ENCODE data around the gene RPL10. TPM values are rescaled to one million over a fixed set of nuclear protein-coding genes. Genes with fewer than 3 reads are reported as not detected.
"Not testable (repeated sequence)": the region's sequence is repeated elsewhere in the genome, so short reads cannot be mapped to it uniquely, and the experiment has no call there.

Gene RPL10
- total and polyA plus RNA-seq, 2 of the 13 experiments (the other 11 are each of a cell fraction or from before 2014, with no cell fraction given): 2,381 to 4,713 TPM

GRCh38 chrX:154400369-154400817, 2.2 kb downstream of the RPL10 start:
- intact Hi-C loops (cut with micrococcal nuclease; ENCODE audit: unreplicated experiment); CTCF ChIA-PET (ENCODE audit: low intra/inter-chr PET ratio, low total read pairs); FAIRE-seq; ATAC-seq; DNase-seq (ENCODE audit: low spot score); H3K27me3 ChIP-seq (ENCODE audit: control insufficient read depth in 1 of 2, insufficient read depth in 2 of 2, low read length in 2 of 2); BruUV-seq (replicated peaks); H3K9ac ChIP-seq (ENCODE audit: insufficient read depth, low read depth, low read length); H2AFZ ChIP-seq (ENCODE audit: low read length); H3K9me3 ChIP-seq (ENCODE audit: low read length): not testable (repeated sequence)
- TF ChIP-seq RBFOX2 (IDR thresholded peaks at IDR 0.05; ENCODE audit: low read depth, low read length): peak; percentile 31; the same call in 1 of the 2 replicates
- Histone ChIP-seq H3K4me2 (ENCODE audit: low read depth, low read length) (peak overlapping the region; percentile 97), H3K4me3 (replicated peaks in 1 of 3; ENCODE audit: insufficient read depth in 1 of 3, low read depth in 2 of 3, low read length in 3 of 3) (peak overlapping the region in 1 of 3 experiments; percentile 85; a peak in 1 of 6 replicates), H3K4me1 (ENCODE audit: insufficient read depth, low read length) (peaks cover 32% of the 10 kb centered on the region), H4K20me1 (ENCODE audit: insufficient read depth, low read length) (peaks cover 21% of the 10 kb centered on the region; the same call in 1 of the 2 replicates), H3K36me3 (replicated peaks in 1 of 2; ENCODE audit: control insufficient read depth in 1 of 2, insufficient read depth in 2 of 2, low read length in 2 of 2) (peaks cover 6 to 22% of the 10 kb centered on the region in 2 experiments; a peak in 4 of 5 replicates), H3K27ac (ENCODE audit: extremely low read length, insufficient read depth, low read length) (peak overlapping the region; percentile 98), H3K79me2 (ENCODE audit: insufficient read depth, low read length) (peaks cover 21% of the 10 kb centered on the region)
- POLR2A ChIA-PET: interaction anchor here (1.2 to 6.3 kb wide), 3 partner anchors 10 to 141 kb away, joined by 3 to 75 read pairs (median 24); partner anchors contain the start of genes ATP6AP1, DNASE1L1 and TAFAZZIN
- in situ Hi-C loops (cut with HindIII; ENCODE audit: extremely low pct_ligation_motif_present, low pct_unique_long_range_greater_than_20kb): loop anchor here (25.0 kb wide), 1 partner anchor 137 kb away; the partner anchor contains the start of genes G6PD and IKBKG
- no CpG with 5 or more reads among the region's 6 CpGs for WGBS (ENCODE audit: low lambda C conversion rate)

- Histone ChIP-seq H3K36me3 (replicated peaks in 1 of 2; ENCODE audit: control insufficient read depth in 1 of 2, insufficient read depth in 2 of 2, low read length in 2 of 2) (peaks cover 6 to 22% of the 10 kb centered on the region in 2 experiments; a peak in 4 of 5 replicates), H3K9me3 (ENCODE audit: low read length) (no peaks in the 10 kb centered on the region), H3K4me3 (replicated peaks in 1 of 3; ENCODE audit: insufficient read depth in 1 of 3, low read depth in 2 of 3, low read length in 3 of 3) (no peak overlapping the region), H3K27ac (ENCODE audit: extremely low read length, insufficient read depth, low read length) (peak overlapping the region; percentile 48), H3K79me2 (ENCODE audit: insufficient read depth, low read length) (peaks cover 21% of the 10 kb centered on the region), H3K4me1 (ENCODE audit: insufficient read depth, low read length) (peaks cover 32% of the 10 kb centered on the region), H3K9ac (ENCODE audit: insufficient read depth, low read depth, low read length) (no peak overlapping the region), H3K27me3 (ENCODE audit: control insufficient read depth in 1 of 2, insufficient read depth in 2 of 2, low read length in 2 of 2) (no peaks in the 10 kb centered on the region; a peak in 1 of 5 replicates), H4K20me1 (ENCODE audit: insufficient read depth, low read length) (peaks cover 21% of the 10 kb centered on the region; the same call in 1 of the 2 replicates), H3K4me2 (ENCODE audit: low read depth, low read length) (0 out of 2 replicates have a peak overlapping the region, but pooled peaks have one; percentile 12), H2AFZ (ENCODE audit: low read length) (no peak overlapping the region)
- WGBS (ENCODE audit: low lambda C conversion rate): no CpG with 5 or more reads among the region's 6 CpGs
- DNase-seq (ENCODE audit: low spot score): peak; percentile 70
- peak; percentile 42 for ATAC-seq
- ChIA-PET CTCF (ENCODE audit: low intra/inter-chr PET ratio, low total read pairs) (no interaction called here), POLR2A (interaction anchor here (0.9 to 6.3 kb wide), 4 partner anchors 9 to 141 kb away, joined by 3 to 75 read pairs (median 3); partner anchors contain the start of genes DNASE1L1, SLC10A3 and TAFAZZIN)
- intact Hi-C loops (cut with micrococcal nuclease; ENCODE audit: unreplicated experiment) (no loop called here), in situ Hi-C loops (cut with HindIII; ENCODE audit: extremely low pct_ligation_motif_present, low pct_unique_long_range_greater_than_20kb) (loop anchor here (25.0 kb wide), 1 partner anchor 136 kb away; the partner anchor contains the start of genes G6PD and IKBKG)
- no TSS peak for BruUV-seq (replicated peaks)
- peak; percentile 89 for FAIRE-seq
- TF ChIP-seq HIVEP1 (CRISPR knock-in tag; IDR thresholded peaks at IDR 0.05) (0 out of 2 replicates have a peak, but pooled peaks have one; percentile 43), SRY (CRISPR knock-in tag; IDR thresholded peaks at IDR 0.05) (no peak), ATF3 (CRISPR knock-in tag; IDR thresholded peaks at IDR 0.05) (no peak), TCF7L2 (IDR thresholded peaks at IDR 0.05; ENCODE audit: low read depth, low read length) (no peak), WIZ (CRISPR knock-in tag; IDR thresholded peaks at IDR 0.05) (no peak), POLR2G (IDR thresholded peaks at IDR 0.05; ENCODE audit: low read depth, low read length) (peak; percentile 91), ZNF282 (IDR thresholded peaks at IDR 0.05; ENCODE audit: partially characterized antibody) (no peak), PPARG (CRISPR knock-in tag; conservative IDR thresholded peaks at IDR 0.05) (no peak), ZBTB49 (CRISPR knock-in tag; IDR thresholded peaks at IDR 0.05; ENCODE audit: borderline replicate concordance) (no peak), ZNF501 (CRISPR knock-in tag; IDR thresholded peaks at IDR 0.05) (peak; percentile 48; the same call in 1 of the 2 replicates), ZNF644 (CRISPR knock-in tag; IDR thresholded peaks at IDR 0.05; ENCODE audit: low read depth) (no peak), CERS6 (CRISPR knock-in tag; IDR thresholded peaks at IDR 0.05) (no peak)
Measured at GRCh38 chrX:154401045-154401799, 3.0 kb downstream of the RPL10 start.

Data from HepG2 (cell line).